HepG2 (cell line): ENCODE data around the gene TMUB1. TPM values are rescaled to one million over a fixed set of nuclear protein-coding genes. Genes with fewer than 3 reads are reported as not detected.

Experiments used
- ATAC-seq: fragments of 200-7000 bp; cut with Tn5 transposase; 3 replicates; pipeline ENCODE4 v1.9.1; 2020; ENCODE audit warnings: mild to moderate bottlenecking, moderate library complexity
- BruUV-seq: library from RNA; stranded (reverse); fragments of 400-500 nt; replicated peaks from 2 replicates; lab custom pipeline; 2021; lab: Mats Ljungman, UMichigan
- CTCF ChIA-PET: fragments of 300-600 bp; formaldehyde crosslinking; extraction: SDS; loops from one replicate; lab custom pipeline; 2021; ENCODE audit warnings: low total read pairs, inconsistent platforms, low intra/inter-chr PET ratio; lab: Yijun Ruan, JAX
- POLR2A ChIA-PET: fragments of 350-600 bp; sonication (Branson Sonifier 250); formaldehyde crosslinking; loops from one replicate; lab custom pipeline; 2020; ENCODE audit warnings: antibody characterized with exemption, inconsistent platforms; lab: Yijun Ruan, JAX
- DNase-seq: peaks from one replicate; pipeline ENCODE4 v3.0.0-alpha.2; 2015; ENCODE audit warnings: low spot score
- FAIRE-seq: peaks from 3 replicates; lab custom pipeline; 2011; peaks lifted over from hg19 to GRCh38; lab: Jason Lieb, UNC
- H2AFZ ChIP-seq: one replicate; pipeline ENCODE4 v1.6.1; 2011; ENCODE audit warnings: low read length, inconsistent platforms
- H3K27ac ChIP-seq: fragments of 300-600 bp; 3 replicates; pipeline ENCODE4 v1.8.0; 2011; ENCODE audit warnings: mixed run types, mild to moderate bottlenecking, mixed read lengths, low read length, inconsistent platforms; ENCODE audit not compliant: insufficient read depth; ENCODE audit errors: extremely low read length
- H3K27me3 ChIP-seq, 2 experiments: fragments of 200-600 bp in 1 of 2; 2 replicates in 1 of 2; 3 replicates in 1 of 2; pipeline versions ENCODE4 v1.6.0 to v1.8.0; 2011; ENCODE audit warnings: low read length in 2 of 2, mild to moderate bottlenecking in 2 of 2, moderate library complexity in 2 of 2, inconsistent platforms in 1 of 2; ENCODE audit not compliant: insufficient read depth in 2 of 2, control insufficient read depth in 1 of 2
- H3K36me3 ChIP-seq, 2 experiments: fragments of 200-600 bp in 1 of 2; replicated peaks in 1 of 2; 2 replicates in 1 of 2; 3 replicates in 1 of 2; pipeline versions ENCODE4 v1.5.1 to v1.8.0; 2011; ENCODE audit warnings: low read length in 2 of 2, inconsistent platforms in 1 of 2; ENCODE audit not compliant: insufficient read depth in 2 of 2, control insufficient read depth in 1 of 2
- H3K4me1 ChIP-seq: 2 replicates; pipeline ENCODE4 v1.5.1; 2012; ENCODE audit warnings: low read length, inconsistent platforms; ENCODE audit not compliant: insufficient read depth
- H3K4me2 ChIP-seq: 2 replicates; pipeline ENCODE4 v1.6.0; 2011; ENCODE audit warnings: low read depth, low read length, inconsistent platforms
- H3K4me3 ChIP-seq, 3 experiments: fragments of 200-600 bp in 1 of 3; sonication (generic), shearing (Covaris generic) in 1 of 3; replicated peaks in 1 of 3; 2 replicates each; pipeline ENCODE4 v1.5.1; 2011 to 2016; ENCODE audit warnings: low read length in 3 of 3, inconsistent platforms in 2 of 3, low read depth in 2 of 3, mild to moderate bottlenecking in 2 of 3, control low read depth in 1 of 3, mixed read lengths in 1 of 3; ENCODE audit not compliant: insufficient read depth in 1 of 3
- H3K79me2 ChIP-seq: one replicate; pipeline ENCODE4 v1.6.1; 2011; ENCODE audit warnings: low read length, inconsistent platforms; ENCODE audit not compliant: insufficient read depth
- H3K9ac ChIP-seq: 2 replicates; pipeline ENCODE4 v1.6.0; 2011; ENCODE audit warnings: mild to moderate bottlenecking, low read depth, low read length, inconsistent platforms; ENCODE audit not compliant: insufficient read depth
- H3K9me3 ChIP-seq: 2 replicates; pipeline ENCODE4 v1.5.1; 2012; ENCODE audit warnings: mild to moderate bottlenecking, low read length
- H4K20me1 ChIP-seq: 2 replicates; pipeline ENCODE4 v1.6.0; 2011; ENCODE audit warnings: inconsistent platforms, mild to moderate bottlenecking, low read length, moderate library complexity; ENCODE audit not compliant: insufficient read depth
- AGO1 ChIP-seq: fragments of 200-400 bp; formaldehyde crosslinking; IDR thresholded peaks from 2 replicates; pipeline ENCODE4 v1.6.1; 2017; ENCODE audit warnings: mild to moderate bottlenecking, low read depth, low read length, moderate library complexity; ENCODE audit not compliant: poor library complexity, severe bottlenecking
- AKNA ChIP-seq: sonication (generic); formaldehyde crosslinking; IDR thresholded peaks from 2 replicates; pipeline ENCODE4 v1.4.0; 2020; ENCODE audit warnings: missing genetic modification reagents, borderline replicate concordance
- BRCA1 ChIP-seq: sonication (generic); formaldehyde crosslinking; IDR thresholded peaks from 2 replicates; pipeline ENCODE4 v1.4.0; 2020; ENCODE audit warnings: missing genetic modification reagents
- CBX5 ChIP-seq: sonication (generic); formaldehyde crosslinking; IDR thresholded peaks from 2 replicates; pipeline ENCODE4 v1.4.0; 2020; ENCODE audit warnings: missing genetic modification reagents, borderline replicate concordance
- HHEX ChIP-seq: IDR thresholded peaks from 2 replicates; pipeline ENCODE4 v1.6.1; 2016; ENCODE audit warnings: control low read depth
- HOXA3 ChIP-seq: sonication (generic); formaldehyde crosslinking; IDR thresholded peaks from 2 replicates; pipeline ENCODE4 v1.5.0; 2020; ENCODE audit warnings: missing genetic modification reagents
- KDM5A ChIP-seq: fragments of 200-600 bp; sonication (generic); IDR thresholded peaks from 2 replicates; pipeline ENCODE4 v1.7.0; 2018; ENCODE audit warnings: antibody characterized with exemption, mild to moderate bottlenecking, low read length, borderline replicate concordance
- KLF16 ChIP-seq, 2 experiments: sonication (generic) in 1 of 2; formaldehyde crosslinking in 1 of 2; IDR thresholded peaks; 2 replicates each; pipeline versions ENCODE4 v1.6.1 to v1.8.0; 2016 to 2023; ENCODE audit warnings: missing genetic modification reagents in 2 of 2, missing compliant biosample characterization in 1 of 2
- KLF9 ChIP-seq: IDR thresholded peaks from 2 replicates; pipeline ENCODE4 v1.6.1; 2016; ENCODE audit warnings: low read depth
- KMT2B ChIP-seq: IDR thresholded peaks from 2 replicates; pipeline ENCODE4 v1.6.1; 2016; ENCODE audit warnings: missing genetic modification reagents, missing compliant biosample characterization
- MIER2 ChIP-seq: IDR thresholded peaks from 2 replicates; pipeline ENCODE4 v1.6.1; 2016; ENCODE audit warnings: missing biosample characterization, missing genetic modification reagents
- NCOR1 ChIP-seq: fragments of 200-600 bp; sonication (generic); IDR thresholded peaks from 2 replicates; pipeline ENCODE4 v1.7.0; 2017; ENCODE audit warnings: antibody characterized with exemption, low read length, borderline replicate concordance
- PHF20 ChIP-seq: sonication (generic); formaldehyde crosslinking; IDR thresholded peaks from 2 replicates; pipeline ENCODE4 v1.5.0; 2020; ENCODE audit warnings: mild to moderate bottlenecking, missing genetic modification reagents
- PHF5A ChIP-seq: IDR thresholded peaks from one replicate; pipeline ENCODE4 v1.6.1; 2018; ENCODE audit warnings: low read depth, missing genetic modification reagents; ENCODE audit not compliant: unreplicated experiment
- PLSCR1 ChIP-seq: sonication (generic); formaldehyde crosslinking; IDR thresholded peaks from 2 replicates; pipeline ENCODE4 v1.5.0; 2020; ENCODE audit warnings: missing genetic modification reagents, mild to moderate bottlenecking, borderline replicate concordance
- RBAK ChIP-seq: sonication (generic); formaldehyde crosslinking; IDR thresholded peaks from 2 replicates; pipeline ENCODE4 v1.5.1; 2020; ENCODE audit warnings: mild to moderate bottlenecking, missing genetic modification reagents
- SIX1 ChIP-seq: sonication (generic); formaldehyde crosslinking; IDR thresholded peaks from 2 replicates; pipeline ENCODE4 v1.4.0; 2020; ENCODE audit warnings: missing genetic modification reagents, borderline replicate concordance
- SNRNP70 ChIP-seq: fragments of 200-400 bp; formaldehyde crosslinking; IDR thresholded peaks from 2 replicates; pipeline ENCODE4 v1.6.1; 2017; ENCODE audit warnings: mild to moderate bottlenecking, low read depth, low read length, moderate library complexity
- SOX13 ChIP-seq, 3 experiments: fragments of 450-650 bp in 1 of 3; sonication (generic) in 1 of 3; formaldehyde crosslinking in 1 of 3; IDR thresholded peaks in 2 of 3; conservative IDR thresholded peaks in 1 of 3; 2 replicates each; pipeline versions ENCODE4 v1.5.0 to v1.6.1; 2016 to 2020; ENCODE audit warnings: antibody characterized with exemption in 1 of 3, mild to moderate bottlenecking in 1 of 3, missing compliant biosample characterization in 1 of 3, missing genetic modification reagents in 1 of 3, moderate library complexity in 1 of 3
- SP4 ChIP-seq: sonication (generic); formaldehyde crosslinking; IDR thresholded peaks from 2 replicates; pipeline ENCODE4 v1.8.1; 2023; ENCODE audit warnings: mild to moderate bottlenecking, missing genetic modification reagents
- ZNF383 ChIP-seq: sonication (generic); formaldehyde crosslinking; IDR thresholded peaks from 2 replicates; pipeline ENCODE4 v1.4.0; 2020; ENCODE audit warnings: missing genetic modification reagents, mild to moderate bottlenecking, borderline replicate concordance
- WGBS: methylation state at CpG from one replicate; pipeline ENCODE4 v1.1.6; 2017; ENCODE audit warnings: low lambda C conversion rate; 5-methylcytosine and 5-hydroxymethylcytosine counted together
- in situ Hi-C: cut with HindIII; loops from 2 replicates; pipeline ENCODE4 v1.10.0; 2017; ENCODE audit warnings: low pct_unique_long_range_greater_than_20kb; ENCODE audit not compliant: extremely low pct_ligation_motif_present
- intact Hi-C: fragments of 100-400 bp; cut with micrococcal nuclease; formaldehyde crosslinking; loops from one replicate; pipeline ENCODE4 v1.10.0; 2022; ENCODE audit not compliant: unreplicated experiment
- polyA plus RNA-seq, 8 experiments: library from polyadenylated mRNA; depleted of rRNA in 3 of 8; stranded (reverse) in 7 of 8; unstranded in 1 of 8; fragments of >200 nt; fragmentation: Illumina TruSeq in 4 of 8; extraction: Trizol in 4 of 8; gene quantifications; 2 replicates each; pipeline versions ENCODE4 v1.2.1 to v1.2.3, GENCODE V29; 2011 to 2016; ENCODE audit warnings: low read depth in 4 of 8, missing spikeins in 1 of 8, mixed read lengths in 1 of 8; ENCODE audit not compliant: insufficient read depth in 1 of 8
- total RNA-seq, 5 experiments: library from RNA; depleted of rRNA; stranded (reverse); fragments of >200 nt; fragmentation: Illumina TruSeq; extraction: Trizol; gene quantifications; 2 replicates each; pipeline ENCODE4 v1.2.3, GENCODE V29; 2016; ENCODE audit warnings: low read depth in 1 of 5

The TMUB1 gene
- total and polyA plus RNA-seq, 2 of the 13 experiments (the other 11 are each of a cell fraction or from before 2014, with no cell fraction given) = 44.8 to 51.6 TPM

GRCh38 chr7:151045262-151045661 is 38.0 kb downstream of the TMUB1 start (continued):
- TF ChIP-seq SP4 (no peak), CBX5 (CRISPR knock-in tag) (no peak), SIX1 (CRISPR knock-in tag) (no peak), RBAK (no peak), MIER2 (CRISPR knock-in tag) (no peak), PHF5A (CRISPR knock-in tag) (no peak)

- H3K9me3 ChIP-seq = no peaks in the 10 kb centered on the region
- no peak overlapping the region for H3K27ac ChIP-seq
- in situ Hi-C loops = no loop called here
- no peak for ATAC-seq
- DNase-seq = no peak
- H3K79me2 ChIP-seq = no peaks in the 10 kb centered on the region
- no peak overlapping the region for H3K4me3 ChIP-seq
- H3K36me3 ChIP-seq = no peaks in the 10 kb centered on the region
- FAIRE-seq = no peak
- no peak overlapping the region for H3K9ac ChIP-seq
- no TSS peak for BruUV-seq
- 100% methylated on average over 3 of the region's 20 CpGs for WGBS
- H4K20me1 ChIP-seq = no peaks in the 10 kb centered on the region
- no peak overlapping the region for H3K4me2 ChIP-seq
- H2AFZ ChIP-seq = no peak overlapping the region
- ChIA-PET POLR2A (no interaction called here), CTCF (no interaction called here)
- intact Hi-C loops = no loop called here
- H3K4me1 ChIP-seq = peaks cover 10% of the 10 kb centered on the region
- no peaks in the 10 kb centered on the region; a peak in 1 of 5 replicates for H3K27me3 ChIP-seq
- TF ChIP-seq KLF16 (CRISPR knock-in tag; IDR thresholded peaks at IDR 0.05) (no peak), SOX13 (IDR thresholded peaks at IDR 0.05) (no peak), SOX13 (CRISPR knock-in tag; conservative IDR thresholded peaks at IDR 0.05 in 1 of 2, IDR thresholded peaks at IDR 0.05 in 1 of 2) (no peak), HOXA3 (no peak), PHF20 (CRISPR knock-in tag) (no peak), HHEX (CRISPR knock-in tag) (no peak), KLF9 (CRISPR knock-in tag) (no peak), BRCA1 (CRISPR knock-in tag) (no peak), NCOR1 (no peak), AGO1 (no peak), KDM5A (no peak), KMT2B (CRISPR knock-in tag) (no peak), AKNA (CRISPR knock-in tag) (no peak), ZNF383 (CRISPR knock-in tag) (no peak), PLSCR1 (CRISPR knock-in tag) (no peak), SNRNP70 (no peak)
Observed at GRCh38 chr7:151043959-151044358, 39.3 kb downstream of the TMUB1 start.
